GM18526 (cell line): ENCODE data around the gene TUBB3.

Experiments
- POLR2A ChIP-seq: IDR thresholded peaks from 3 replicates; pipeline ENCODE4 v1.6.1; 2011; ENCODE audit not compliant: insufficient read length; ENCODE audit errors: extremely low read depth

The TUBB3 gene

DNA sequence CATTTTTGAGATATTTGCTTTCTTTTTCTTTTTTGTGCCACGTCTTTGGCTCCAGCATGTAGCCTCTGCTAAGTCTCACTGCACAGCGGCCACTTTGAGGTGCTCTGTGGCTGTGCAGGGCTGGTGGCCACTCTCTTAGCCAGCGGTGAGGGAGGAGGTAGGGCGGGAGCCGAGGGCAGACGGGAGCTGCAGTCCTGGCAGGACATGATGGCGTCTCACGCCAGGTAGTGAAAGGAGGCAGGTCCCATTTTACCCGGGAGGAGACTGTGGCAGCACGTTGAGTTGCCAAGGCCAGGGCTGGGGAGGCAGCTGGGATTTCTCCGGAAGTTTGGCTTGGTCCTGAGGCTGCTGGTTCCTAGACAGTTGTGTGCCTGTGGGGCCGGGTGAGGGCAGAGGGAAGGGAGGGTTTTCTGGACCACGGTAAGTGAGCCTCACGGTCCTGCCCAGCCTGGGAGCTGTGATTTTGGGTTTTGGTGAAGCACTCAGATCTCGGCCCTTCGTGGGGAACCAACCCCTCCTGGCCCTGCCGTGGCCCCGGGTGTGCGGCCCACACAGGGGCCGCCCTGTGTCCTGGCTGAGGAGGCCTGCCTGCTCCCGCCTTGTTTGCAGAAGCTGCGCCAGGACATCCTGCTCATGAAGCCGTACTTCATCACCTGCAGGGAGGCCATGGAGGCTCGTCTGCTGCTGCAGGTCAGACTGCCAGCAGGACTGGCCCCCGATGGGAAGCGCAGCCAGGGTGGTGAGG, 39.8 kb downstream of the TUBB3 start:
- TF ChIP-seq POLR2A: no peak

DNA sequence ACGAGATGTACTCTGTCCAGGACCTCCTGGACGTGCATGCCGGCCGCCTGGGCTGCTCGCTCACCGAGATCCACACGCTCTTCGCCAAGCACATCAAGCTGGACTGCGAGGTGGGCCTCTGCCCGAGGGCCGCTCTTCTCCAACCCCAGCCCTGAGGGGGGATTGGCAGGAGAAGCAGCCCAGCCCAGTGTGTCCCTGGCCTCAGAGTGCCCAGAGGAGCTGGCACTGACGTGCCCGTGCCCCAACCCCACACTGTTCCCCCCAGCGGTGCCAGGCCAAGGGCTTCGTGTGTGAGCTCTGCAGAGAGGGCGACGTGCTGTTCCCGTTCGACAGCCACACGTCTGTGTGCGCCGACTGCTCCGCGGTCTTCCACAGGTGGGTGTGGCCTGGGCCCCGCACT, 41.1 kb downstream of the TUBB3 start:
- TF ChIP-seq POLR2A: no peak

DNA sequence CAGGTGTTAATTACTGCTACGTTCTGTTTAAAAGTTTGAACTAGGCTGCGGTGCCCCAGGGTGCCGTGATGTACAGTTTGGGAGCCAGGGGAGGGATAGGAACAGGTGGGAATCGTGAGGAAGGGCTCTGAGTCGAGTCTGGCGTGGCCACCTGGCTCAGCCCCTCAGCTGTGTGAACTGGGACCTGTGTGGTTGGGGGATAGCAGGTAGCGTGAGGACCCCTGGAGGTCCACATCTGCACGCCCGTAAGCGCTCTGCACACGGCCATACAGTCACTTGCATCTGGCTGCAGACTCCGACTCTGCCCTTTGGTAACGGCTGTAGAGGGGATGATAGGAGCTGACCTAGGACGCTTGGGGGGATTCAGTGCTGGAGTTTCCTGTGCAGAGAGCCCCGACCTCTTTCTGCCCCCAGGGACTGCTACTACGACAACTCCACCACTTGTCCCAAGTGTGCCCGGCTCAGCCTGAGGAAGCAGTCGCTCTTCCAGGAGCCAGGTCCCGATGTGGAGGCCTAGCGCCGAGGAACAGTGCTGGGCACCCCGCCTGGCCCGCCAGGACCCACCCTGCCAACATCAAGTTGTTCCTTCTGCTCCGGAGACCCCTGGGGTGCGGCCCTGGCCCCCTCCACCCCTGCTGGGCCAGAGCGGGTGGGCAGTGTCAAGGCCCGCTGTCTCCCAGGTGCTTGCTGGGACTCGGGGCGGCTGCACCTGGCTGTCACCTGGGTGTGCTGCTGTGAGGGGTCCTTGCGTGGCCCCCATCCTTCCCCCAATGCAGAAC, 42.5 kb downstream of the TUBB3 start:
- no peak for TF ChIP-seq POLR2A

- no peak for TF ChIP-seq POLR2A
These were observed 43.6 kb downstream of the TUBB3 start for GRCh38 chr16:89966756-89967155.

- TF ChIP-seq POLR2A: no peak
These were observed 46.7 kb downstream of the TUBB3 start for GRCh38 chr16:89969741-89970410.

GRCh38 chr16:89971495-89972243, 48.5 kb downstream of the TUBB3 start:
- TF ChIP-seq POLR2A: no peak

DNA sequence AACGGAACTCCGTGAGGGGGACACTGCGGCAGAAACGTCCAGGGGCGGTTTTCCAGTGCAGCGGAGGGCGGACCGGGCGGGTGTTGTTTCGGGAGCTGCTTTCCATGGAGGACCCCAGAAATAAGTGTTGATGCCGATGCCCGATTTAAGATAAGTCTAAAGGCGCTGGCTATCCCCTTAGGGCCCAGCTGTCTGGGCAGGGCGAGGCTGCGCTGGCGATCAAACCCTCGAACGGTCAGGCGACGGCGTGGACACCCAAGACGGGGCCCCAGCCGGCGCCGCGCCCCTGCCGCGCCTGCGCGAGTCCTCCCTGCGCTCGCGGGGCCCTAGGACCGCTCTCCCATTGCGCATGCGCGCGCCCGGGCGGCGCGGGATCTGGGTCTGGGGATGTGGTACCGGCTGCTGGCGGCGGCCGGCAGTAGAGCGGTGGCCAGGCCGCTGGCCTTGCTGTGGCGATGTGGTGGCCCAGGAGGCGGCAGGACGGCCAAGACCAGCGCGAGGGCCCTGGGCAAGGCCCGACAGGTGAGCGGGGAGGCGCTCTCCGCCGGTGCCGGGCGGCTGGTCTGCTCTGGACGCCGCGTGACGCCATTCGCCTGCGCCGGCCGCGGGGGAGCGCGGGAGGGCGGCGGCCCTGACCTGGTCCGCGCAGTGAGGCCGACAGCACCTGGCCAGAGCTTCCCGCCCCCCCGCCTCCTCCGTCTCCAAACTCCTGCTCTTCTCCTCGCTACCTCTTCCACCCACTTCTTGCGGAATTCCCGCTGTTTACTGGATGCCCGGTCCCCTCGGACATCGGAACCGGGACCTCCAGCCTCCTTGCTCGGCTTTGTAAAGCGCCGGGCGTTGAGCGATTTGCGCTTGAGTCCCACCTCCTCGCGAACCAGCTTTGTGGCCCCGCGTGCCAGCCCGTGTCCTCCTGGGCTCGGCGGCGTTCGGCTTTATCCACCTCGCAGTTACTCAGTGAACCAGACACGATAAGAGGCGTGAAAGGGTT, 49.4 kb downstream of the TUBB3 start:
- peak; percentile 92 for TF ChIP-seq POLR2A

- no peak for TF ChIP-seq POLR2A
These were observed 50.1 kb downstream of the TUBB3 start for GRCh38 chr16:89973235-89973634.

GRCh38 chr16:89973654-89974335, 50.7 kb downstream of the TUBB3 start:
- no peak for TF ChIP-seq POLR2A

DNA sequence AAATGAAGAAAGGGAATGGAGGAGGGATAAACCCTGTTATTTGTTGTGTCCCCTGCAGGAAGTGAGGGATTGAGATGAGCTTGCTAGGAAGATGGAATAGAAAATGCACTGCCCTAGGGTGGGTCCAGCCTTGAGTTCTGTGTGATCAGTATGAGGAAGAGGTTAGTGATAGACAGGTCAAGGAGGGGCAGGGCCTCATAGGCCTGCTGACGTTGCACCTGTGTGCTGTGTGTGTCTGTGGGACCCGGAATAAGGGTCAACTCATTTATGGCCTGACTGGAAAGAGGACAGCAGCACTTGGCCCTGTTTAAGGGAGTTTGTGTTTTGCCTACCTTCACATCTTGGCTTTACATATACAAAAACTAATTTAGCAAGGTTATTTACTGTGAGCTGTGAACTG, 51.7 kb downstream of the TUBB3 start:
- TF ChIP-seq POLR2A: no peak

GRCh38 chr16:89981414-89981813, 58.3 kb downstream of the TUBB3 start:
- no peak for TF ChIP-seq POLR2A

DNA sequence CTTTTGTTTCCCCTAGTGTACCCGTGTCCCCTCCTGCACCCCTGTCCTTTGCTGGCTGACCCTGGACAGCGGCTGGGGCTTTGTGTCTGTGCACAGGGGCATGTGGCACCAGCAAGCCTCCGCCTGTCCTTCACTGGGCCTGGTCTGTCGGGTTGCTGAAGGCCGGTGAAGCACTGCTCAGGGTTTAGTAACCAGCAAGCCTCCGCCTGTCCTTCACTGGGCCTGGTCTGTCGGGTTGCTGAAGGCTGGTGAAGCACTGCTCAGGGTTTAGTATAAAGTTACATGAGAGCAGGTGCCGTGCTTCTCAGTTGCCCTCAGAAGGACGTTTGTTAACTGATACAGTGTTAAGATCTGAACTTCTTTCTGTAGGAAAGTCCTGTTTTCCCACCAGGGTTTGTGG, 59.2 kb downstream of the TUBB3 start:
- TF ChIP-seq POLR2A: no peak

DNA sequence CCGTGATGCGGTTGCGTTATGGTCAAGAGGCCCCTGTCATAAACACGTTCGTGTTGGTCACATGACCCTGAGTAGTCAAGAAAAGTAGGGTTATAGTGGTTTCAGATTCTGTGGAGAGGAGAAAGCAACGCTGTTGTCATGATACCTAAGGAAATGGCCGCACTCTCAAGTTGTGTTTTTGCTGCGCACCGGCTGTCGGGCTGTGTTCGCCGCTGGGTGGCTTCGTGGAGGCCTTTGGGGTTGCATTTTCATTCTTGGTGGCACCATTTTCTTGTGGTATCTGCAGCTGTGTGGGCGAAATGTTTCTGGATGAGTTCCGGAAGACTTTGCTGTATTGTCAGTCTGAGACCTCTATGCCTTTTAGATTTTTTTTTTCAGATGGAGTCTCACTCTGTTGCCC, 60.4 kb downstream of the TUBB3 start:
- no peak for TF ChIP-seq POLR2A

GRCh38 chr16:89984216-89984615, 61.1 kb downstream of the TUBB3 start:
- TF ChIP-seq POLR2A: no peak
